Hepatic stellate cell (primary cell): ENCODE results near the gene TRAM2.

Experiments used
- DNase-seq: peaks from one replicate; pipeline ENCODE4 v3.0.0; 2011; ENCODE audit warnings: low spot score

TRAM2 gene

GRCh38 chr6:52507557-52508260 lies 69.2 kb downstream of the TRAM2 start:
- peak; percentile 77 for DNase-seq

GRCh38 chr6:52506476-52506875 lies 70.4 kb downstream of the TRAM2 start:
- no peak for DNase-seq

- no peak for DNase-seq
Measured at GRCh38 chr6:52505726-52506409, 71.0 kb downstream of the TRAM2 start.

GRCh38 chr6:52504782-52505136 lies 72.1 kb downstream of the TRAM2 start:
- no peak for DNase-seq

- peak; percentile 77 for DNase-seq
Measured at GRCh38 chr6:52503851-52504781, 72.7 kb downstream of the TRAM2 start.

GRCh38 chr6:52503323-52503747 lies 73.5 kb downstream of the TRAM2 start:
- DNase-seq, result no peak

- DNase-seq, result no peak
Measured at GRCh38 chr6:52502306-52503029, 74.4 kb downstream of the TRAM2 start.

- no peak for DNase-seq
Measured at GRCh38 chr6:52500238-52501129, 76.4 kb downstream of the TRAM2 start.

- no peak for DNase-seq
Measured at GRCh38 chr6:52499681-52500236, 77.1 kb downstream of the TRAM2 start.

GRCh38 chr6:52499026-52499425 lies 77.8 kb downstream of the TRAM2 start:
- no peak for DNase-seq

- DNase-seq, result no peak
Measured at GRCh38 chr6:52498538-52499017, 78.3 kb downstream of the TRAM2 start.

GRCh38 chr6:52497652-52498408 lies 79.0 kb downstream of the TRAM2 start:
- DNase-seq, result no peak

- DNase-seq, result no peak
Measured at GRCh38 chr6:52496631-52497030, 80.2 kb downstream of the TRAM2 start.

- no peak for DNase-seq
Measured at GRCh38 chr6:52495922-52496321, 80.9 kb downstream of the TRAM2 start.

GRCh38 chr6:52494298-52495072 lies 82.4 kb downstream of the TRAM2 start:
- no peak for DNase-seq

GRCh38 chr6:52493669-52494068 lies 83.2 kb downstream of the TRAM2 start:
- no peak for DNase-seq

GRCh38 chr6:52491203-52492069 lies 85.4 kb downstream of the TRAM2 start:
- no peak for DNase-seq

GRCh38 chr6:52489881-52490280 lies 87.0 kb downstream of the TRAM2 start:
- DNase-seq, result no peak
